ENCODE results near the gene HSPA1B.

The HSPA1B gene

GRCh38 chr6:31827286-31828079 lies at the start of gene HSPA1B (continued):
- no peak for TF ChIP-seq ZNF521 (tag by site-specific recombination; IDR thresholded peaks at IDR 0.05)
- TF ChIP-seq ZNF658 (tag by site-specific recombination; IDR thresholded peaks at IDR 0.05): no peak
- TF ChIP-seq, protein P1, sequence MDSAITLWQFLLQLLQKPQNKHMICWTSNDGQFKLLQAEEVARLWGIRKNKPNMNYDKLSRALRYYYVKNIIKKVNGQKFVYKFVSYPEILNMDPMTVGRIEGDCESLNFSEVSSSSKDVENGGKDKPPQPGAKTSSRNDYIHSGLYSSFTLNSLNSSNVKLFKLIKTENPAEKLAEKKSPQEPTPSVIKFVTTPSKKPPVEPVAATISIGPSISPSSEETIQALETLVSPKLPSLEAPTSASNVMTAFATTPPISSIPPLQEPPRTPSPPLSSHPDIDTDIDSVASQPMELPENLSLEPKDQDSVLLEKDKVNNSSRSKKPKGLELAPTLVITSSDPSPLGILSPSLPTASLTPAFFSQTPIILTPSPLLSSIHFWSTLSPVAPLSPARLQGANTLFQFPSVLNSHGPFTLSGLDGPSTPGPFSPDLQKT (IDR thresholded peaks at IDR 0.05; ENCODE audit: borderline replicate concordance, low read depth, low read length): no peak
- TF ChIP-seq ZNF639 (tag by site-specific recombination; IDR thresholded peaks at IDR 0.05): 0 out of 2 replicates have a peak, but pooled peaks have one; percentile 36
- TF ChIP-seq, protein P2, sequence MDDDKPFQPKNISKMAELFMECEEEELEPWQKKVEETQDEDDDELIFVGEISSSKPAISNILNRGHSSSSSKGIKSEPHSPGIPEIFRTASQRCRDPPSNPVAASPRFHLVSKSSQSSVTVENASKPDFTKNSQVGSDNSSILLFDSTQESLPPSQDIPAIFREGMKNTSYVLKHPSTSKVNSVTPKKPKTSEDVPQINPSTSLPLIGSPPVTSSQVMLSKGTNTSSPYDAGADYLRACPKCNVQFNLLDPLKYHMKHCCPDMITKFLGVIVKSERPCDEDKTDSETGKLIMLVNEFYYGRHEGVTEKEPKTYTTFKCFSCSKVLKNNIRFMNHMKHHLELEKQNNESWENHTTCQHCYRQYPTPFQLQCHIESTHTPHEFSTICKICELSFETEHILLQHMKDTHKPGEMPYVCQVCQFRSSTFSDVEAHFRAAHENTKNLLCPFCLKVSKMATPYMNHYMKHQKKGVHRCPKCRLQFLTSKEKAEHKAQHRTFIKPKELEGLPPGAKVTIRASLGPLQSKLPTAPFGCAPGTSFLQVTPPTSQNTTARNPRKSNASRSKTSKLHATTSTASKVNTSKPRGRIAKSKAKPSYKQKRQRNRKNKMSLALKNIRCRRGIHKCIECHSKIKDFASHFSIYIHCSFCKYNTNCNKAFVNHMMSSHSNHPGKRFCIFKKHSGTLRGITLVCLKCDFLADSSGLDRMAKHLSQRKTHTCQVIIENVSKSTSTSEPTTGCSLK (tag by site-specific recombination; IDR thresholded peaks at IDR 0.05): no peak
- TF ChIP-seq ZBTB7A (tag by site-specific recombination; IDR thresholded peaks at IDR 0.05; ENCODE audit: low read depth): peak; percentile 70; the same call in 1 of the 2 replicates
- no peak for TF ChIP-seq ZNF510 (tag by site-specific recombination; IDR thresholded peaks at IDR 0.05; ENCODE audit: insufficient replicate concordance)
- no peak for TF ChIP-seq ZNF664 (tag by site-specific recombination; IDR thresholded peaks at IDR 0.05)
- TF ChIP-seq SP7 (tag by site-specific recombination; IDR thresholded peaks at IDR 0.05): peak; percentile 44
- no peak for TF ChIP-seq ZNF138 (tag by site-specific recombination; IDR thresholded peaks at IDR 0.05; ENCODE audit: borderline replicate concordance)
- TF ChIP-seq GLIS2 (tag by site-specific recombination; IDR thresholded peaks at IDR 0.05): peak; percentile 96
- TF ChIP-seq, protein P3, sequence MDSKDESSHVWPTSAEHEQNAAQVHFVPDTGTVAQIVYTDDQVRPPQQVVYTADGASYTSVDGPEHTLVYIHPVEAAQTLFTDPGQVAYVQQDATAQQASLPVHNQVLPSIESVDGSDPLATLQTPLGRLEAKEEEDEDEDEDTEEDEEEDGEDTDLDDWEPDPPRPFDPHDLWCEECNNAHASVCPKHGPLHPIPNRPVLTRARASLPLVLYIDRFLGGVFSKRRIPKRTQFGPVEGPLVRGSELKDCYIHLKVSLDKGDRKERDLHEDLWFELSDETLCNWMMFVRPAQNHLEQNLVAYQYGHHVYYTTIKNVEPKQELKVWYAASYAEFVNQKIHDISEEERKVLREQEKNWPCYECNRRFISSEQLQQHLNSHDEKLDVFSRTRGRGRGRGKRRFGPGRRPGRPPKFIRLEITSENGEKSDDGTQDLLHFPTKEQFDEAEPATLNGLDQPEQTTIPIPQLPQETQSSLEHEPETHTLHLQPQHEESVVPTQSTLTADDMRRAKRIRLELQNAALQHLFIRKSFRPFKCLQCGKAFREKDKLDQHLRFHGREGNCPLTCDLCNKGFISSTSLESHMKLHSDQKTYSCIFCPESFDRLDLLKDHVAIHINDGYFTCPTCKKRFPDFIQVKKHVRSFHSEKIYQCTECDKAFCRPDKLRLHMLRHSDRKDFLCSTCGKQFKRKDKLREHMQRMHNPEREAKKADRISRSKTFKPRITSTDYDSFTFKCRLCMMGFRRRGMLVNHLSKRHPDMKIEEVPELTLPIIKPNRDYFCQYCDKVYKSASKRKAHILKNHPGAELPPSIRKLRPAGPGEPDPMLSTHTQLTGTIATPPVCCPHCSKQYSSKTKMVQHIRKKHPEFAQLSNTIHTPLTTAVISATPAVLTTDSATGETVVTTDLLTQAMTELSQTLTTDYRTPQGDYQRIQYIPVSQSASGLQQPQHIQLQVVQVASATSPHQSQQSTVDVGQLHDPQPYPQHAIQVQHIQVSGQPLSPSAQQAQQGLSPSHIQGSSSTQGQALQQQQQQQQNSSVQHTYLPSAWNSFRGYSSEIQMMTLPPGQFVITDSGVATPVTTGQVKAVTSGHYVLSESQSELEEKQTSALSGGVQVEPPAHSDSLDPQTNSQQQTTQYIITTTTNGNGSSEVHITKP (tag by site-specific recombination; IDR thresholded peaks at IDR 0.05): peak; percentile 25
- TF ChIP-seq YY2 (tag by site-specific recombination; IDR thresholded peaks at IDR 0.05): peak; percentile 55; the same call in 1 of the 2 replicates
- no peak for TF ChIP-seq ZNF16 (tag by site-specific recombination; IDR thresholded peaks at IDR 0.05; ENCODE audit: low read depth)
- peak; percentile 100 for TF ChIP-seq IKZF3 (tag by site-specific recombination; IDR thresholded peaks at IDR 0.05)
- TF ChIP-seq ZSCAN23 (tag by site-specific recombination; IDR thresholded peaks at IDR 0.05): no peak
- TF ChIP-seq ZNF660 (tag by site-specific recombination; IDR thresholded peaks at IDR 0.05): peak; percentile 96
- TF ChIP-seq SP2 (tag by site-specific recombination; IDR thresholded peaks at IDR 0.05): peak; percentile 97
- TF ChIP-seq ZNF530 (tag by site-specific recombination; IDR thresholded peaks at IDR 0.05; ENCODE audit: low read depth): no peak
- no peak for TF ChIP-seq ZBTB1 (tag by site-specific recombination; IDR thresholded peaks at IDR 0.05)
- peak; percentile 72; the same call in 1 of the 2 replicates for TF ChIP-seq ZNF324 (tag by site-specific recombination; IDR thresholded peaks at IDR 0.05)
